Hematopoietic multipotent progenitor cell treated with erythropoietin and hydrocortisone succinate and interleukin-3 and kit ligand, for 15 days (in vitro differentiated cells): ENCODE data around the gene MRPL50.

ENCODE experiments used
- DNase-seq: peaks from one replicate; pipeline ENCODE4 v3.0.0-alpha.2; 2015; ENCODE audit warnings: low spot score

Gene MRPL50

DNA sequence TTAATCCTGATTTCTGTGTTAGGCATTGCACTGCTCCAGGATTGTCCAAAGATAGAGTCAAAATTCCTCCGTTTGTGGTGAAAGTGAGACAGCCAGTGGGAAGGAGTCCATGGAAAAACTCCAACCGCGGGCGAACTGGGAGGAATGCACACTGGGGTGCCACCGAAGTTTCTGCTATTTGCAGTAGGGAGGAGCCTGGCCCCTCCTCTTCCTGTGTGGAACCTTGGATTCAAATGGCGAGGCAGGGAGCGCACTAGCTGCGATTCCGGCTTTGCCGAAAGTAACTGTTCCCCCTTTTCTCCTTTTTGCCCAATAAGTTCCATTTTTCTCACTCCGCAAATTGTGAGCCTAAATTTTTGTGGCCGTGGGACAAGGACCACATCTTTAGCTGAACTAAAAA lies 22.9 kb downstream of the MRPL50 start:
- DNase-seq, result no peak

GRCh38 chr9:101372327-101373118 lies 25.9 kb downstream of the MRPL50 start:
- no peak for DNase-seq

DNA sequence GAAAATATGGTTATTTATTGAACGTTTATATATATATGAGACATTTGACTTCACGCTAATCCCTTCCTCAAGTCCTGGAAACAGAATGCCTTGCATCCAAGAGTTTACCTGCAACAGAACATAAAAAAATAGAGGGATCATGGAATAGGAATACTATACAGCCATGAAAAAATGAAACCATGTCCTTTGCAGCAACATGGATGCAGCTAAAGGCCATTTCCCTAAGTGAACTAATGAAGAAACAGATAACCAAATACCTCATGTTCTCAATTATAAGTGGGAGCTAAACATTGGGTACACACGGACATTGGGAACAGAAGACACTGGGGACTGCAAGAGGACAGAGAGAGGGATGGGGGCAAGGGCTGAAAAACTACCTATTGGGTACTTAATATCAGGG lies 26.6 kb downstream of the MRPL50 start:
- DNase-seq, result no peak

DNA sequence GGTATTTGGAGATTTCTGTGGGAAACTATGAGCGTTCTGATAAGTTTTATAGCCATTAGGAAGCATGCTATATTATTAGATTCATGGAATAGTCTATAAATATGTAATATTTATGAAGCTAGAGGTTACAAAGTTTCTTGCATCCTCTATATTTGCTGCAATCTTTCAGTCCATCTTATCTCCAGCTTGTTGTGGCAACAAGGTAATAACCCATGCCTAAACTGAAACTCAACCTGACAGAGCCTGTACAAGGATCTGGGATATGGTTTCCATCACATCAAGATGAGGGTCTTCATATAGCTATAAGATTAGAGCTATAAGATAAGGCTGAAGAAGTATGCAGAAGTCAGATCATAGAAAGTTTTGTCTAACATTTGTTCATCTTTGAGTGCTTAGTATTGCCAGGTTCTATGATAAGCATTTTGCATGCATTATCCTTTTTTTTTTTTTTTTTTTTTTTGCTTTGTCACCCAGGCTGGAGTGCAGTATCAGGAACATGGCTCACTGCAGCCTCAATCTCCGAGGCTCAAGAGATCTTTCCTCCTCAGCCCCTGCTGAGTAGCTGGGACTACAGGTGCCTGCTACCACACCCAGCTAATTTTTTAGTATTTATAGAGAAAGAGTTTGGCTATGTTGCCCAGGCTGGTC lies 28.4 kb downstream of the MRPL50 start:
- DNase-seq, result no peak

DNA sequence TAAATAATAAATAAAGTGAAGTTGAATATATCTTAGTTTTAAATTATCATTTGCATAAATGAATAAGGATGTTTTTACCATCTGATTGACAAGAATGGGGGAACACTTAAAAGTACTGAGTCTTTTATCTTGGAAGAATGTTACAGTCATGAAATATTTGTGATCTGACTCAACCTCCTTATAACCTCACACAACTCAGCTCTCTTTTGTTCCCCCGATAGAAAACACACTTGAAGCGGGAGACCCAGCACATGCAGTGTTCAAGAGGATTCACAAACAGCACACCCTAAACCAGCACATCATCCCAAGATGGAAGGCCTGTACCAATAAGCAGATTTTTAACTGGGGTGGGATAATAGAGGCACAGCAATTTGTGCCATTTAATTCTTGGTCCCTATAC lies 29.1 kb downstream of the MRPL50 start:
- no peak for DNase-seq

GRCh38 chr9:101367323-101367722 lies 31.1 kb downstream of the MRPL50 start:
- no peak for DNase-seq

DNA sequence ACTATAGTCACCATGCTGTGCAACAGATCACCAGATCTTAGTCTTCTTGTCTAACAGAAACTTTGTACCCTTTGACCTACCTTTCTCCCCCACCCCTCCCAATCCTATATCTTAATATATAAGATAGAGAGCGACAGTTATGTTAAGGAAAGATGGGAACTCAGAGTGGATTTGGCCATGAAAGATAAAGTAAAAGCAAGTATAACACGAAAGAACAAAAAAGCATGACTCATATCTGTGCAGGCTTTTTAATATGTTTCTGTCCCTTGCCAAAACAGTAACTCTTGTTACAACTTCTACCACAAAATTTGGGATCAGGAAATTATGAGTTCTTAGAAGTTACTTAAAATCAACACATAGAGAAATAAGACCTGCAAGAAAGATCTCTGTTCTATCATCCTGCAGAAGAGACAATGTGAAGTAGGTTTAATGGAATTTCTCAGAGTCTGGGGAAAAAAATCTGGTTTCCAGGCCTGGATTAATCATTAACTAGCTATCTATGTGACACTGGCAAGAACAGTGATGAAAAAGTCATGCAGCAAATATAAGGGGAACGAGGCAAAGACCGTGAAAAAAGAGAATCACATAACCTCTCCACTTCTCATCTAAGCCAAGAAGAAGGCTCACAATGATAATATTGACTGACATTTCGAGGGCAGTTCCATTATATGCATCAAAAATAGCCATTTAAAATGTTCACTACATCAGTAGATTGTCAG lies 32.2 kb downstream of the MRPL50 start:
- no peak for DNase-seq

GRCh38 chr9:101365181-101365580 lies 33.2 kb downstream of the MRPL50 start:
- no peak for DNase-seq

GRCh38 chr9:101362450-101362849 lies 36.0 kb downstream of the MRPL50 start:
- DNase-seq, result no peak

DNA sequence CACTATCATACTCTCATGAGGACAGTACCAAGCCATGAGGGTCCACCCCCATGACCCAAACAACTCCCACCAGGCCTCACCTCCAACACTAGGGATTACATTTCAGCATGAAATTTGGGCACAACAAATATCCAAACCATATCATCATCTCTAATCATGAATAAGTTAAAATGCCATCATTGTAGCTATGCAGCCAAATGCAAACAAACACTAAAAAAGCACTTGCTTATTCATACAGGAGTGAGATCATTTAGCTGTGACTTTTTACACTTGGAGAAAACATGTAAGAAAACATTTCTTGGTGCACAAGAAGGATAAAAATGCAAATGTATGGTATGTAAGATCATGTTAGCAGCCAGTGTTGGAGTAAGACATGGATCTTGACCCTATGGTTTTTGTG lies 37.8 kb downstream of the MRPL50 start:
- no peak for DNase-seq

GRCh38 chr9:101359679-101360078 lies 38.7 kb downstream of the MRPL50 start:
- DNase-seq, result no peak

DNA sequence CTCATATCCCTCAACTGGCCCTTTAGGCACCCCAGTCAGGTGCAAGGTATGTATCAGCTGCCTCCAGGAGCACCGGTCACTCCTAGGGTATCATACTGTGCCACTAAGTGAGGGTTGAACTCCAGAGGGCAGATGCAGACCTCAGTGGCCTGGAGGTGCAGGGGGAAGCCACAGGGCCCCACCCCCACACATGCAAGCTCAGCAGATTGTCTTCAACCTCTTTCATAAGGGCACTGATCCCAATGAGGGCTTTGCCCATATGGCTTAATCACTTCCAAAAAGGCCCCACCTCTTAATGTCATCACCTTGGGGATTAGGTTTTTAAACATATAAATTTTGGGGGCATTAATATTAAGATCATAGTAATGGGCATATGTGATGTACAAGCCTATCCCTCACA lies 41.8 kb downstream of the MRPL50 start:
- no peak for DNase-seq

DNA sequence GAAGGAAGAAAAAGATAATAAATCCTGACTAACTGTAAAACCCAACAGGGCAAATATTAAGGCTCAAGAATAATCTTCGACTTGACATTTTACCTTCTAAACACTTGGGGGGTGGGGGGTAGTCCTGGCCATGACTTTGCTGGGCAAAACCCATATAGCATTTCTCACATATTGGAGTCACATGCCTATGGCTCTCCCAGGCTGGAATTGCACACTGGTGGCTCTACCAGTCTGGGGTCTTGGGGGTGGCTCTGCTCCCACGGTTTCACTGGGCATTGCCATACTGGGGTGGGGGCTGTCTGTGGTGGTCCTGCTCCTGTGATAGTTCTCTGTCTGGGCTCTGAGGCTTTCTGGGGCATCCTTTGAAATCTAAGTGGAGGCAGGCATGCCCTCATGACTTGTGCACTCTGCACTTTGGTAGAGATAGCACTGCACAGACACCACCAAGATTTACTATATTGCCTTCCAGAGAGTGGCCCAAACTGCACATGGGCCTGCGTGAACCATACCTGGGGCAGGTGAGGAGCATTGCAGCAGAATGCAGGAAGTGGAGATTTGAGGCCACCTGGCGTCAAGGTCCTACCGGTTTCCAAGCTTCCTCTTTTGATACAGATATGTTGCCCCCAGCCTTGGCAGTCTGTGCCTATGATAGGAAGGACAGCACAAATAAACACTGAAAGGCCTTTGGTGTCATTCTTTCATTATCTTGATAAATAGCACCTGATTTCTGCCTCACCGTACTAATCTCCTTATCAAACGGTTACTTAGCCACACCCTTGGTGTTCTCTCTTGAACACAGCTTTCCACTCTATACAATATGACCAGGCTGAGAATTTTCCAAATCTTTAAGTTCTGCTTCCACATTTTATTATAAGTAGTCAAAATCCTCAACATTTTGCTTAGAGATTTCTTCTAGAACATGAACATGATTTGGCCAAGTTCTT lies 43.4 kb downstream of the MRPL50 start:
- no peak for DNase-seq

DNA sequence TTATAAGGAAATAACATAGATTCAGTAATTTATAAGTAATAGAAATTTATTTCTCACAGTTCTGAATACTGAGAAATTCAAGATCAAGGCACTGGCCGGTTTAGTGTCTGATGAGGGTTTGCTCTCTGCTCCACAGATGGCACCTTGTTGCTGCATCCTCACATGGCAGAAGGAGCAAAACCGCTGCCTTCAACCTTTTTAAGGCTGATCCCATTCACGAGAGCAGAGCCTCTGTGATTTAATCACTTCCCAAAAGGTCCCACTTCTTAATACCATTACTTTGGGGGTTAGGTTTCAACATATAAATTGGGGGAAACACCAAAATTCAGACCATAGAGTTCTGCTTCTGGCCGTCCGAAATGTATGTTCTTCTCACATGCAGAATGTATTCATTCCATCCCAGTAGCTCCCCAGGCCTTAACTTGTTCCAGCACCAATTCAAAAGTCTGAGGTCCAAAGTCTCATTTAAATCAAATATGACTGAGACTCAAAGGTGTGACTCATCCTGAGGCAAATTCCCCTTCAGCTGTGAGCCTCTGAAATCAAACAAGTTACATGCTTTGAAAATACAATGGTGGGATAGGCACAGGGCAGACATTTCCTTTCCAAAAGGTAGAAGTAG lies 44.2 kb downstream of the MRPL50 start:
- DNase-seq, result no peak

DNA sequence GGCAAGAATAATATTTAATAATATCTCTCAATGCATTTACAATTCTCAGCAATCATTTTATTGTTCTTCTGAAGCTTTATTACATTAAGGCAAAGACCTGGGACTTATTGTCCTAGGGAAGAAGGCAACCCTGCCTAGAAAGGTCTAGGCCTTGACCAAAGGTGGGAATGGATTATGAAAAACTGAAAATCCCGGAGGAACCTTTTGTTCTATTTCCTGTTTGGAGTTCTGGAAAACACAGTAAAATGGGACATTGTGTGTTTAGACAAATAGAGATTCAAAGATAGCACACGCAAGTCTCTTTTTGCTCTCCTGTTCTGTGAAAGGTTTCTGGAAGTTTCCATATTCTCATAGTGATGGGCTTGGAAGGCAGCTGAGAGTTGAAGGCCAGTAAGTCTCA lies 44.7 kb downstream of the MRPL50 start:
- DNase-seq, result no peak

DNA sequence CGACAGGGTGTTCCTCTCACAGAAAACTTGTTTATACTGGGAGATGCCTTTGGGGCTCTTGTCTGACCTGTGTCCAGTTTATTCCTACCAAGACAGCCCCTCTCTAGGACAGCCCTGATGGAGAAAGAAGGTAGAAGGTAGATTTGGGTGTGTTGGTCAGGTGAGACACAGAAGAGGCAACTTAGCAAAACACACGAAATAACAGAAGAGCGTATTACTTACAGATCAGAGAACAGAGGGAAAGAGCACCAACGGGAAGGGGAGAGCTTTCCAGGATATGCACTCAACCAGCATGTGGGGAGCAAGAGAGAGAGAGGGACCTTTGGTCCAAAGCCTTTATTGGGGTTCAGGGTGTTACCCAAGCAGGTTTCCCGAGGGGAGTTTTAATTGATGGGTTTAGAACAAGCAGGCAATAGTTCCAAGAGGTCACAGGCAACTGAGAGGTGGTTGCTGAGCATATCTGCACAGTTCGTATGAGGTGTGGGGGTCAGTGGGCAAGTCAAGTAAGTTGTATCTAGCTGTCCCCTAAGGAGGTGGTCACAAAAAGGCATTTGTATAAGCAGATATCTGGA lies 45.4 kb downstream of the MRPL50 start:
- no peak for DNase-seq

DNA sequence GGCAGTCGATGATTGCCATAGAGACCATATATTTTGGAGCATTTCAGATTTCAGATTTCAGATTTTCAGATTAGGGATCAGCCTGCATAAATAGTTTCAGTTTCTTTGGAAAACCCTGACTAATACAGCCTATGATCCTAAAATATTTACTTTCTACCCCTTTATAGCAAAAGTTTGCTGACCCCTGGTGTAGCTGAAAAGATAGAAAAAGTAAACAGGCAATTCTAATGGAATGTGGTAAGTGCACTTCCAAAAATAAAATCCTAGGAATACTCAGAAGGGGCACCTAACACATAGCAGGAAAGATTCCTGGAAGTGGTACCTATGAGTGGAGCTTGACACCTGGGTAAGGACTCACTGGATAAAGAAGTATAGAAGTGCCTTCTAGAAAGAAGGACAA lies 48.1 kb downstream of the MRPL50 start:
- no peak for DNase-seq

DNA sequence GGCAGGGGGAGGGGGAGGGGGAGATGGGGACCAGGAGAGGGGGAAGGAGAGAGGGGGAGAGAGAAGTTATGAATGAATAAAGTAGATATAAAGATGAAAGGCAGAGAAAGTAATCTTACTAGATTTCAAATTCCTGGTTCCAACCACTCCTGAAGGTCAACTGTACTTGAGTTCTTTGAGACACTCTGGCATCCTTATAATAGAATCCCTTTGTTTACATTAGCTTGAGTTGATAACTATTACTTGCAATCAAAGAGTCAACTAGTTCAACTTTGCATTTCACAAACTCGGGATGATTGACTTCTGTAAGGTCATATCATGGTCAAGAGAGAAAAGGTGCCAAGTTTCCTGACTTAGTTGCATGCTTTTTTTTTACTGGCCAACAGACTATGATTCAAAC lies 55.8 kb downstream of the MRPL50 start:
- DNase-seq, result no peak

- DNase-seq, result no peak
Measured at GRCh38 chr9:101341958-101342357, 56.5 kb downstream of the MRPL50 start.
